Left ventricle myocardium inferior (tissue), 1 donor: Measurements from ENCODE around the gene HYI. TPM values are rescaled to one million over a fixed set of nuclear protein-coding genes. Genes with fewer than 3 reads are reported as not detected.

Experiments
- DNase-seq: peaks from one replicate; pipeline ENCODE4 v3.0.0-alpha.2; 2020
- H3K27ac ChIP-seq: fragments of 200-600 bp; replicated peaks from 2 replicates; pipeline ENCODE4 v1.8.0; 2021
- H3K27me3 ChIP-seq: fragments of 200-600 bp; 2 replicates; pipeline ENCODE4 v1.8.0; 2021; ENCODE audit warnings: low read depth
- H3K36me3 ChIP-seq: fragments of 200-600 bp; 2 replicates; pipeline ENCODE4 v1.8.0; 2021
- H3K4me1 ChIP-seq: fragments of 200-600 bp; 2 replicates; pipeline ENCODE4 v1.8.0; 2021
- H3K4me3 ChIP-seq: fragments of 200-600 bp; 2 replicates; pipeline ENCODE4 v1.8.0; 2021; ENCODE audit warnings: mild to moderate bottlenecking, moderate library complexity
- H3K9me3 ChIP-seq: fragments of 200-600 bp; replicated peaks from 2 replicates; pipeline ENCODE4 v1.8.0; 2021
- CTCF ChIP-seq: fragments of 200-600 bp; IDR thresholded peaks from 2 replicates; pipeline ENCODE4 v1.8.0; 2021; ENCODE audit warnings: antibody characterized with exemption, mild to moderate bottlenecking, borderline replicate concordance
- intact Hi-C: fragments of 100-400 bp; cut with micrococcal nuclease; formaldehyde crosslinking; loops from one replicate; pipeline ENCODE4 v1.11.0; 2022
- total RNA-seq: library from RNA; stranded (reverse); fragmentation: NEBNext Ultra II Directional; extraction: Animal tissue kit (Norgen Biotek cat#: 25700); gene quantifications from one replicate; pipeline ENCODE4 v1.2.1, GENCODE V29; 2021
- donor health status: DM: no; HTN: yes; CAD: no; lungs with severe emphysema.

HYI gene
- total RNA-seq, 1 donor from 2014 or later, result 22.8 TPM

- no peak for TF ChIP-seq CTCF
- no peaks in the 10 kb centered on the region for H3K27me3 ChIP-seq
- peaks cover 8% of the 10 kb centered on the region for H3K4me1 ChIP-seq
- intact Hi-C loops, result no loop called here
- H3K4me3 ChIP-seq, result no peak overlapping the region
- DNase-seq, result no peak
- H3K27ac ChIP-seq, result no peak overlapping the region
- no peaks in the 10 kb centered on the region for H3K9me3 ChIP-seq
- H3K36me3 ChIP-seq, result peaks cover 89% of the 10 kb centered on the region
These were observed 11.7 kb downstream of the HYI start for GRCh38 chr1:43441894-43442637.

GRCh38 chr1:43441166-43441893 lies 12.4 kb downstream of the HYI start:
- no peak for DNase-seq
- no peak overlapping the region for H3K4me3 ChIP-seq
- intact Hi-C loops, result no loop called here
- no peak overlapping the region for H3K27ac ChIP-seq
- H3K4me1 ChIP-seq, result peaks cover 11% of the 10 kb centered on the region
- TF ChIP-seq CTCF, result no peak
- peaks cover 82% of the 10 kb centered on the region for H3K36me3 ChIP-seq
- no peaks in the 10 kb centered on the region for H3K27me3 ChIP-seq
- H3K9me3 ChIP-seq, result no peaks in the 10 kb centered on the region

GRCh38 chr1:43440358-43440757 lies 13.4 kb downstream of the HYI start:
- Histone ChIP-seq H3K27me3 (no peaks in the 10 kb centered on the region), H3K4me3 (no peak overlapping the region), H3K36me3 (peaks cover 74% of the 10 kb centered on the region), H3K27ac (no peak overlapping the region), H3K9me3 (no peaks in the 10 kb centered on the region), H3K4me1 (peaks cover 19% of the 10 kb centered on the region)
- intact Hi-C loops, result no loop called here
- DNase-seq, result no peak
- no peak for TF ChIP-seq CTCF

- intact Hi-C loops, result no loop called here
- no peak for DNase-seq
- H3K36me3 ChIP-seq, result peaks cover 75% of the 10 kb centered on the region
- peaks cover 16% of the 10 kb centered on the region for H3K4me1 ChIP-seq
- TF ChIP-seq CTCF, result no peak
- no peaks in the 10 kb centered on the region for H3K27me3 ChIP-seq
- no peak overlapping the region for H3K27ac ChIP-seq
- H3K4me3 ChIP-seq, result no peak overlapping the region
- no peaks in the 10 kb centered on the region for H3K9me3 ChIP-seq
These were observed 13.9 kb downstream of the HYI start for GRCh38 chr1:43439781-43440180.

- intact Hi-C loops, result no loop called here
- Histone ChIP-seq H3K27me3 (no peaks in the 10 kb centered on the region), H3K27ac (no peak overlapping the region), H3K4me1 (peaks cover 14% of the 10 kb centered on the region), H3K9me3 (no peaks in the 10 kb centered on the region), H3K4me3 (no peak overlapping the region), H3K36me3 (peaks cover 75% of the 10 kb centered on the region)
- no peak for TF ChIP-seq CTCF
- no peak for DNase-seq
These were observed 14.7 kb downstream of the HYI start for GRCh38 chr1:43438953-43439581.
